GM21423 (cell line): ENCODE data around the gene TTBK2.

Experiments used
- ATAC-seq: cut with Tn5 transposase; IDR thresholded peaks from one replicate; pipeline ENCODE4 v1.9.1; 2021; ENCODE audit warnings: mild to moderate bottlenecking, moderate library complexity; ENCODE audit not compliant: unreplicated experiment

Gene TTBK2

GRCh38 chr15:42695527-42696071 is 225.0 kb downstream of the TTBK2 start:
- no peak for ATAC-seq

DNA sequence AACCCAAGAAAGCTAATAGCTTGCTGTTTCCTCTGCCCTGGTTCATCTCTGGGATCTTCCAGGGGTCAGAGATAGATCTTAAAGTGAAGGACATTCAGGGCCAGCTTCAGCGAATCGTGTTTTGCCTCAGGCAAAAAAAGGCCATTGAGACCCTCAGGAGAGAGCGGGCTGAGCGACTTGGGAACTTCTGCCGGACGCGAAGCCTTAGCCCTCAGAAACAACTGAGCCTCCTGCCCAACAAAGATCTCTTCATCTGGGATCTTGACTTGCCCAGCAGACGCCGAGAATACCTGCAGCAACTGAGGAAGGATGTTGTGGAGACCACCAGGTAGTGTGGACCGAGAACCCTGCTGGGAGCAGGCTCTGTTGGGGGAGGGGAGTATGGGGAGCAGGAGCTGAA is 226.2 kb downstream of the TTBK2 start:
- ATAC-seq = no peak

- no peak for ATAC-seq
Observed at GRCh38 chr15:42693942-42694341, 226.6 kb downstream of the TTBK2 start.

- ATAC-seq = no peak
Observed at GRCh38 chr15:42693496-42693895, 227.1 kb downstream of the TTBK2 start.

- ATAC-seq = no peak
Observed at GRCh38 chr15:42692997-42693396, 227.6 kb downstream of the TTBK2 start.

DNA sequence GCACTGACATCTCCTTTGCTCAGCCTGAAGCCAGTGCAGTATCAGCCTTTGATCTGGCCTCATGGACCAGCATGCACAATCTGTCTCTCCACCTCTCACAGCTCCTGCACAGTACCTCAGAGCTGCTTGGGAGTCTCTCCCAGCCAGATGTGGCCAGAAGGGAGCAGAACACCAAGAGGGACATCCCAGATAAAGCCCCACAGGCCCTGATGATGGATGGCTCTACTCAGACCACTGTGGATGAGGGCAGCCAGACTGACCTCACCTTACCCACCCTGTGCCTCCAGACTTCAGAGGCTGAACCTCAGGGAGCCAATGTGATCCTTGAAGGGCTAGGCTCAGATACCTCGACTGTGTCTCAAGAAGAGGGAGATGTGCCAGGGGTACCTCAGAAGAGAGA is 228.0 kb downstream of the TTBK2 start:
- no peak for ATAC-seq

DNA sequence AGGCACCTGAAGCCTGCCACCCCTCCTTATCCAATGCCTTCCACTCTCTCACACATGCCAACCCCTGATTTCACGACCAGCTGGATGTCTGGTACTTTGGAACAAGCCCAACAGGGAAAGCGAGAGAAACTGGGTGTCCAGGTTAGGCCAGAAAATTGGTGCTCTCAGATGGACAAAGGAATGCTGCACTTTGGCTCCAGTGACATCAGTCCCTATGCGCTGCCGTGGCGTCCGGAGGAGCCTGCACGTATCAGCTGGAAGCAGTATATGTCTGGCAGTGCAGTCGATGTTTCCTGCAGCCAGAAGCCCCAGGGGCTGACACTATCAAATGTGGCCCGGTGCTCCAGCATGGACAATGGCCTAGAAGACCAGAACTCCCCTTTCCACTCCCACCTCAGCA is 228.8 kb downstream of the TTBK2 start:
- ATAC-seq = no peak

DNA sequence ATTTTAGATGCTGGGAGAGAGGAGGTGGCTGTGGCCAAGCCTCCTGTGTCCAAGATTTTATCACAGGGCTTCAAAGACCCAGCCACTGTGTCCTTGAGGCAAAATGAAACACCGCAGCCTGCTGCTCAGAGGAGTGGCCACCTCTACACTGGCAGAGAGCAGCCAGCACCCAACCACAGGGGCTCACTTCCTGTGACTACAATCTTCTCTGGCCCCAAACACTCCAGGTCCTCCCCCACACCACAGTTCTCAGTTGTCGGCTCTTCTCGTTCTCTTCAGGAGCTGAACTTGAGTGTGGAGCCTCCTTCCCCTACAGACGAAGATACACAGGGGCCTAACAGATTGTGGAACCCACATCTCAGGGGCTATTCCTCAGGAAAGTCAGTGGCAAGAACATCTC is 229.3 kb downstream of the TTBK2 start:
- no peak for ATAC-seq
